ENCODE data around the gene MICAL2.

MICAL2 gene

GRCh38 chr11:12073436-12073835 is 37.0 kb upstream of the MICAL2 start:
- no peak overlapping the region for H3K4me3 ChIP-seq (ENCODE audit: low read length)
- TF ChIP-seq CTCF (conservative IDR thresholded peaks at IDR 0.05; ENCODE audit: low read depth, low read length): no peak
- DNase-seq (ENCODE audit: low read depth): no peak

- H3K4me3 ChIP-seq (ENCODE audit: low read length): no peak overlapping the region
- no peak for TF ChIP-seq CTCF (conservative IDR thresholded peaks at IDR 0.05; ENCODE audit: low read depth, low read length)
- no peak for DNase-seq (ENCODE audit: low read depth)
These were observed 36.5 kb upstream of the MICAL2 start for GRCh38 chr11:12073886-12074285.

- DNase-seq (ENCODE audit: low read depth): no peak
- H3K4me3 ChIP-seq (ENCODE audit: low read length): no peak overlapping the region
- TF ChIP-seq CTCF (conservative IDR thresholded peaks at IDR 0.05; ENCODE audit: low read depth, low read length): no peak
These were observed 35.7 kb upstream of the MICAL2 start for GRCh38 chr11:12074529-12075195.

- DNase-seq (ENCODE audit: low read depth): no peak
- no peak overlapping the region for H3K4me3 ChIP-seq (ENCODE audit: low read length)
- TF ChIP-seq CTCF (conservative IDR thresholded peaks at IDR 0.05; ENCODE audit: low read depth, low read length): no peak
These were observed 35.1 kb upstream of the MICAL2 start for GRCh38 chr11:12075291-12075690.

GRCh38 chr11:12075822-12076821 is 34.3 kb upstream of the MICAL2 start:
- TF ChIP-seq CTCF (conservative IDR thresholded peaks at IDR 0.05; ENCODE audit: low read depth, low read length): no peak
- H3K4me3 ChIP-seq (ENCODE audit: low read length): peak overlapping the region; percentile 34
- peak; percentile 95 for DNase-seq (ENCODE audit: low read depth)

GRCh38 chr11:12076840-12077534 is 33.4 kb upstream of the MICAL2 start:
- DNase-seq (ENCODE audit: low read depth): no peak
- no peak for TF ChIP-seq CTCF (conservative IDR thresholded peaks at IDR 0.05; ENCODE audit: low read depth, low read length)
- peak overlapping the region; percentile 34 for H3K4me3 ChIP-seq (ENCODE audit: low read length)

Measured in retinal pigment epithelial cell (primary cell).